ENCODE measurements around the gene MEGF8.

Gene MEGF8

GRCh38 chr19:42386974-42387707 is 61.7 kb downstream of the MEGF8 start:
- peak; percentile 54 to 58 for DNase-seq (ENCODE audit: low read depth in 2 of 2)

- no peak for DNase-seq (ENCODE audit: low read depth in 2 of 2)
These were observed 63.5 kb downstream of the MEGF8 start for GRCh38 chr19:42388851-42389489.

GRCh38 chr19:42389899-42390298 is 64.5 kb downstream of the MEGF8 start, which contains the start of gene CNFN:
Gene CNFN (minus strand): TSS chr19:42390297. CDS start chr19:42389037, 1,260 bp downstream.
- no peak for DNase-seq (ENCODE audit: low read depth in 2 of 2)

- no peak for DNase-seq (ENCODE audit: low read depth in 2 of 2)
These were observed 66.7 kb downstream of the MEGF8 start for GRCh38 chr19:42392165-42392564.

- DNase-seq (ENCODE audit: low read depth in 2 of 2), result no peak
These were observed 69.3 kb downstream of the MEGF8 start for GRCh38 chr19:42394751-42395150.

GRCh38 chr19:42396381-42397262 is 71.2 kb downstream of the MEGF8 start:
- DNase-seq (ENCODE audit: low read depth in 2 of 2), result peak; percentile 94 to 95

- no peak for DNase-seq (ENCODE audit: low read depth in 2 of 2)
These were observed 72.1 kb downstream of the MEGF8 start for GRCh38 chr19:42397263-42398166.

- DNase-seq (ENCODE audit: low read depth in 2 of 2), result no peak
These were observed 75.0 kb downstream of the MEGF8 start for GRCh38 chr19:42400404-42400803.

GRCh38 chr19:42401365-42402303 is 76.2 kb downstream of the MEGF8 start:
- peak; percentile 66 to 73 for DNase-seq (ENCODE audit: low read depth in 2 of 2)

GRCh38 chr19:42402376-42403116 is 77.1 kb downstream of the MEGF8 start:
- no peak for DNase-seq (ENCODE audit: low read depth in 2 of 2)

GRCh38 chr19:42403586-42403985 is 78.2 kb downstream of the MEGF8 start:
- DNase-seq (ENCODE audit: low read depth in 2 of 2), result no peak

- no peak for DNase-seq (ENCODE audit: low read depth in 2 of 2)
These were observed 80.7 kb downstream of the MEGF8 start for GRCh38 chr19:42406111-42406510.

- no peak for DNase-seq (ENCODE audit: low read depth in 2 of 2)
These were observed 81.8 kb downstream of the MEGF8 start for GRCh38 chr19:42407085-42407815.

GRCh38 chr19:42407816-42408175 is 82.4 kb downstream of the MEGF8 start:
- DNase-seq (ENCODE audit: low read depth in 2 of 2), result no peak

- no peak for DNase-seq (ENCODE audit: low read depth in 2 of 2)
These were observed 84.0 kb downstream of the MEGF8 start for GRCh38 chr19:42409477-42409876.

- no peak for DNase-seq (ENCODE audit: low read depth in 2 of 2)
These were observed 84.9 kb downstream of the MEGF8 start for GRCh38 chr19:42410371-42410770.

- no peak for DNase-seq (ENCODE audit: low read depth in 2 of 2)
These were observed 86.2 kb downstream of the MEGF8 start for GRCh38 chr19:42411581-42412178.

- DNase-seq (ENCODE audit: low read depth in 2 of 2), result no peak
These were observed 86.8 kb downstream of the MEGF8 start for GRCh38 chr19:42412227-42412626.
